Transverse colon (tissue), 4 donors: ENCODE results near the gene DENND1A. TPM values are rescaled to one million over a fixed set of nuclear protein-coding genes. Genes with fewer than 3 reads are reported as not detected.

Source experiments
- DNase-seq: peaks from one replicate; pipeline ENCODE4 v3.0.0-alpha.2; 2019
- H3K27ac ChIP-seq, 4 donors: fragments of 200-600 bp; sonication (generic); 2 replicates each; pipeline ENCODE4 v1.5.1; 2016 to 2018; ENCODE audit warnings: inconsistent platforms in 4 of 4
- H3K27me3 ChIP-seq: fragments of 200-600 bp; sonication (generic); 2 replicates; pipeline ENCODE4 v1.5.1; 2017; ENCODE audit warnings: inconsistent platforms
- H3K36me3 ChIP-seq, 4 donors: fragments of 200-600 bp; sonication (generic); 2 replicates each; pipeline ENCODE4 v1.5.1; 2017 to 2019; ENCODE audit warnings: inconsistent platforms in 4 of 4
- H3K4me1 ChIP-seq, 4 donors: fragments of 200-600 bp; sonication (generic); 2 replicates each; pipeline ENCODE4 v1.5.1; 2017 to 2020; ENCODE audit warnings: inconsistent platforms in 4 of 4
- H3K4me3 ChIP-seq, 4 donors: fragments of 200-600 bp; sonication (generic); 1 replicate in 1 of 4; 2 replicates in 3 of 4; pipeline versions ENCODE4 v1.5.1 to v1.6.1; 2017 to 2019; ENCODE audit warnings: inconsistent platforms in 4 of 4
- H3K9me3 ChIP-seq, 2 donors: fragments of 200-600 bp; sonication (generic); 2 replicates each; pipeline ENCODE4 v1.5.1; 2017 to 2019; ENCODE audit warnings: inconsistent platforms in 2 of 2
- EP300 ChIP-seq: sonication (generic); formaldehyde crosslinking; IDR thresholded peaks from one replicate; pipeline ENCODE4 v1.6.1; 2017; ENCODE audit warnings: antibody characterized with exemption, low read depth
- POLR2A ChIP-seq: fragments of 450-650 bp; IDR thresholded peaks from one replicate; pipeline ENCODE4 v1.6.1; 2016; ENCODE audit warnings: antibody characterized with exemption, mild to moderate bottlenecking, moderate library complexity
- POLR2AphosphoS5 ChIP-seq, 3 donors: sonication (generic); formaldehyde crosslinking; IDR thresholded peaks; one replicate each; pipeline ENCODE4 v1.6.1; 2016; ENCODE audit warnings: antibody characterized with exemption in 3 of 3
- WGBS, 2 donors: methylation state at CpG; one replicate each; pipeline ENCODE4 v1.1.5; 2018; ENCODE audit warnings: low coverage in 1 of 2; 5-methylcytosine and 5-hydroxymethylcytosine counted together
- in situ Hi-C, 4 donors: fragments of 200-750 bp; cut with MboI; loops; one replicate each; pipeline versions ENCODE4 v1.15.0 to v1.15.1; 2017; ENCODE audit warnings: low sequenced_read_pairs in 3 of 4, low pct_ligation_motif_present in 1 of 4, low pct_unique_long_range_greater_than_20kb in 1 of 4
- intact Hi-C: fragments of 100-400 bp; cut with DNase I; formaldehyde crosslinking; loops from one replicate; pipeline ENCODE4 v1.15.1; 2023; ENCODE audit warnings: low total_unique reads
- total RNA-seq, 4 donors: library from RNA; depleted of rRNA; stranded (reverse); fragments of >200 nt; gene quantifications; one replicate each; pipeline ENCODE4 v1.1.0, GENCODE V29; 2016
- TF ChIP-seq, protein P1 (sequence below), 5 experiments: fragments of 200-600 bp in 3 of 5; fragments of 450-650 bp in 2 of 5; sonication (generic) in 3 of 5; IDR thresholded peaks; 1 replicate in 2 of 5; 2 replicates in 3 of 5; pipeline ENCODE4 v1.5.1; 2016 to 2017; ENCODE audit warnings: antibody characterized with exemption in 5 of 5, inconsistent platforms in 3 of 5, mild to moderate bottlenecking in 2 of 5, moderate library complexity in 1 of 5

DENND1A gene
- total RNA-seq, 4 donors from 2014 or later: 12.5 to 78.6 (median 40.0) TPM

DNA sequence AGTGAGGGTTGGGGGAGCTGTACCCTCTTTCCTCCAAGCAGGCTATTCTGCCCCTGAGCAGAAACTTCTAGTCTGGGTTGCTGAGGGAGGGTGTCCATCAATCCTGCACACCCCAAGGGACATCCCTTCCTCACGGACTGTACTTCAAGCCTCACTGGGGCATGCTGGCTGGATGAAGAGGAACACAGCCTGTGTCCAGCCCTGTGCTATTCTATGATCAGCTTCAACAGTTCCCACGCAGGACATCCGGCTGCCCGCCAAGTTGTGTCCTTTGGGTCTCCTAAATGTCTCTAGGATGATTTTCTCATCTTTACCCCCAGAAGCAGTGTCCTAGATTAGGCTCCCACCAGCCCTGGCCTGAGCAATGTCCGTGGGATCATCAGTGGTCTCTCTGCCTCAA, 505.8 kb downstream of the DENND1A start:
- Histone ChIP-seq H3K27ac (no peak overlapping the region), H3K4me1 (no peaks in the 10 kb centered on the region), H3K27me3 (no peaks in the 10 kb centered on the region), H3K9me3 (no peaks in the 10 kb centered on the region), H3K4me3 (no peak overlapping the region), H3K36me3 (peaks cover 0 to 4% (median 0%) of the 10 kb centered on the region in 4 donors)
- in situ Hi-C loops (loop anchor here in 3 of 4 donors (25.0 kb wide), 1 partner anchor 613 kb away; no protein-coding TSS in a partner anchor), intact Hi-C loops (no loop called here)
- TF ChIP-seq POLR2A (no peak), POLR2AphosphoS5 (IDR thresholded peaks at IDR 0.05) (no peak), EP300 (no peak)
- TF ChIP-seq, protein P1, sequence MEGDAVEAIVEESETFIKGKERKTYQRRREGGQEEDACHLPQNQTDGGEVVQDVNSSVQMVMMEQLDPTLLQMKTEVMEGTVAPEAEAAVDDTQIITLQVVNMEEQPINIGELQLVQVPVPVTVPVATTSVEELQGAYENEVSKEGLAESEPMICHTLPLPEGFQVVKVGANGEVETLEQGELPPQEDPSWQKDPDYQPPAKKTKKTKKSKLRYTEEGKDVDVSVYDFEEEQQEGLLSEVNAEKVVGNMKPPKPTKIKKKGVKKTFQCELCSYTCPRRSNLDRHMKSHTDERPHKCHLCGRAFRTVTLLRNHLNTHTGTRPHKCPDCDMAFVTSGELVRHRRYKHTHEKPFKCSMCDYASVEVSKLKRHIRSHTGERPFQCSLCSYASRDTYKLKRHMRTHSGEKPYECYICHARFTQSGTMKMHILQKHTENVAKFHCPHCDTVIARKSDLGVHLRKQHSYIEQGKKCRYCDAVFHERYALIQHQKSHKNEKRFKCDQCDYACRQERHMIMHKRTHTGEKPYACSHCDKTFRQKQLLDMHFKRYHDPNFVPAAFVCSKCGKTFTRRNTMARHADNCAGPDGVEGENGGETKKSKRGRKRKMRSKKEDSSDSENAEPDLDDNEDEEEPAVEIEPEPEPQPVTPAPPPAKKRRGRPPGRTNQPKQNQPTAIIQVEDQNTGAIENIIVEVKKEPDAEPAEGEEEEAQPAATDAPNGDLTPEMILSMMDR (IDR thresholded peaks at IDR 0.05): no peak
- WGBS, 2 donors: 95 to 100% methylated on average over 2 to 5 of the region's 5 CpGs
- DNase-seq: no peak

DNA sequence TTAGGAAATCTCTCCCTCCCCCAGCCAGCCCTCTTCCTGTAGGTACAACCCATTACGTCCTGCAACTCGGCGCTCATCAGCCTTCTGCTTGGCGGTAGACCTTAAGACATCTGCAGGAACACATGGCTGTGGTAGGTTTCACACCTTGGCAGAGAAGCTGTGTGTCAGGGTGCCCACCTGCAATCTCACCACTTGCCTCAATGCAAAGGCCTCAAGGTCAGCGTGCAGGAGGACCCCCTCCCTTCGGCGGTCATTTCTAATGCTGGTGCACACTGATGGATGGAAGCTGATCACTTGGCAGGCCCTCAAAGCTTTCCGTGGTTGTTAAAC, 506.6 kb downstream of the DENND1A start:
- intact Hi-C loops: no loop called here
- TF ChIP-seq POLR2A (no peak), POLR2AphosphoS5 (IDR thresholded peaks at IDR 0.05) (no peak), EP300 (no peak)
- TF ChIP-seq, protein P1 (IDR thresholded peaks at IDR 0.05): no peak
- H3K27me3 ChIP-seq: no peaks in the 10 kb centered on the region
- no peak overlapping the region for H3K27ac ChIP-seq
- no peaks in the 10 kb centered on the region for H3K9me3 ChIP-seq
- WGBS, 2 donors: 92% methylated on average over 8 of the region's 8 CpGs; no CpG with 5 or more reads in 1 of the 2 donors
- H3K4me1 ChIP-seq: no peaks in the 10 kb centered on the region
- no peak overlapping the region for H3K4me3 ChIP-seq
- in situ Hi-C loops: loop anchor here in 3 of 4 donors (25.0 kb wide), 1 partner anchor 614 kb away; no protein-coding TSS in a partner anchor
- no peak for DNase-seq
- peaks cover 0 to 4% (median 0%) of the 10 kb centered on the region in 4 donors for H3K36me3 ChIP-seq

DNA sequence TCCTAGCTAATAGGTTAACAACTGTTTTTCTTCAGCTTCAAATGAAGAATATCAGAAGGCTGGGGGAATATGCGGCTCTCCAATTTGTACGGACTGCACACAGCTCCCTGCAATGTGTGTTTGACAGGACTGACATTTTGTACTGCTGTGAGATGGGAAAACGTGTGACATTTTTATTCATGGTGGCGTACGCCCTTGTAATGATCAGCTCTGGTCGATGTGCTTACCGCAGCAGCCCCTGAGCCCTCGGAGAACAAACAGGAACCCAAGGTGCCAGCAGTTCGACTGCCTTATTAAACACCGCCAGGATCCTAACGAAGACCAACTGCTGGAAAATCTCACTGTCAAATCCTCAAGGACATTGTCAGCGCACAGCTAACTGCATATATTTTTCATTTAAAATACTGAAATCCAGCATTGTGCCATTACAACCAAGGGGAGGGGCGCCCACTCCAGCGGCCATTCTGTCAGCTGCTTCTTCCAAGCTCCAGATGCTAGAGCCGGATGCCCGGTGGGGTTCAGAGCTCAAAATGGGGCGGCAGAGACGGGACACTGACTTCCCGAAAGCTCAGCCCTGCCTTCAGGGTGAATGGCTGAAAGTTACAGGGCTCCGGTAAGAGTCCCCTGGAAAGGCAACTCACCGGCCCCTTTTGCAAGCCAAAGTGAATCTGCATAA, 507.2 kb downstream of the DENND1A start:
- in situ Hi-C loops: loop anchor here in 3 of 4 donors (25.0 kb wide), 1 partner anchor 615 kb away; no protein-coding TSS in a partner anchor
- no peaks in the 10 kb centered on the region for H3K4me1 ChIP-seq
- TF ChIP-seq, protein P1 (IDR thresholded peaks at IDR 0.05): no peak
- TF ChIP-seq POLR2AphosphoS5 (IDR thresholded peaks at IDR 0.05) (no peak), EP300 (no peak), POLR2A (no peak)
- no peaks in the 10 kb centered on the region for H3K9me3 ChIP-seq
- peaks cover 0 to 2% (median 0%) of the 10 kb centered on the region in 4 donors for H3K36me3 ChIP-seq
- H3K27ac ChIP-seq: no peak overlapping the region
- H3K4me3 ChIP-seq: no peak overlapping the region
- DNase-seq: no peak
- whole genome bisulfite sequencing, 2 donors: 78 to 89% methylated on average over 6 to 21 of the region's 21 CpGs
- intact Hi-C loops: no loop called here
- H3K27me3 ChIP-seq: no peaks in the 10 kb centered on the region

DNA sequence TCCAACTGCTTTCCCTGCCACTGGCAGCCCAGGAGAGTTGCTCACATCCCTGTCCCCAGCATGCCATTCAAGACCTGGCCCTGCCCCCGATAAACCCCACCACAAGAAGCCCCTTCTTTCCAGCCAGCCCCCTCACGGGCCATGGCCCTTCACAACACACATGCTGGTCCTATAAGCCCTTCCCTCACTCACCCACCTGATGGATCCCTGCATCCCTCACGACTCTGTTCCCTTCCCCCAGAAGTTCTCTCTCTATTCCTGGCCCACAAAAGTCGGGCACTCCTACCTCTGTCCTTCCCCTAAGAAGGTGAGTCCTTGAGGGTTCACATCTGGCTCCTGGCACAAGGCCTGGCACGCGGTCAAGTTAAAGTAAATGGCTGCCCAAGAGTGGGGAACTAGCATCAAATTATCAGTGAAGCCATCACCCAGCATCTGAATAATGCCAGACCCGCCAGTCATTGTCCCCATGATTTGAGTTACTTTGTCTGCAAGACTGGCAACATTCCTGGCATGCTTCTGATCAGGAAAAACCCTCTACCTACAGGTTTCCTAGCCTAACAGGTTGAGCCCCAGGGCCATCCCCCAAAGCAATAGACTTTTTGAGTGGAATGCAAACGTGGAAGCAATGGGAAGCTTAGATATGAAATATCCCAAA, 508.0 kb downstream of the DENND1A start:
- intact Hi-C loops: no loop called here
- in situ Hi-C loops: loop anchor here in 3 of 4 donors (25.0 kb wide), 1 partner anchor 615 kb away; no protein-coding TSS in a partner anchor
- no peak overlapping the region for H3K27ac ChIP-seq
- H3K9me3 ChIP-seq: no peaks in the 10 kb centered on the region
- no peaks in the 10 kb centered on the region for H3K27me3 ChIP-seq
- H3K36me3 ChIP-seq: no peaks in the 10 kb centered on the region
- 91 to 93% methylated on average over 2 to 8 of the region's 8 CpGs for WGBS, 2 donors
- no peaks in the 10 kb centered on the region for H3K4me1 ChIP-seq
- no peak overlapping the region for H3K4me3 ChIP-seq
- TF ChIP-seq POLR2A: no peak
- TF ChIP-seq POLR2AphosphoS5 (IDR thresholded peaks at IDR 0.05): no peak
- TF ChIP-seq, protein P1 (IDR thresholded peaks at IDR 0.05): no peak
- TF ChIP-seq EP300: no peak
- DNase-seq: no peak
